Measurements from ENCODE around the gene SRSF2.

GRCh38 chr17:76775021-76775600, 38.0 kb upstream of the SRSF2 start:
- TF ChIP-seq CTCF (IDR thresholded peaks at IDR 0.05) (no peak), EP300 (IDR thresholded peaks at IDR 0.05) (no peak)
